Osteocyte (in vitro differentiated cells): ENCODE data around the gene ZNF462. TPM values are rescaled to one million over a fixed set of nuclear protein-coding genes. Genes with fewer than 3 reads are reported as not detected.
A peak's percentile ranks its signal among the peaks of the same experiment; 100 is the strongest.

Experiments used
- DNase-seq: peaks from one replicate; pipeline ENCODE4 v3.0.0; 2021; ENCODE audit warnings: mixed read lengths; ENCODE audit not compliant: unreplicated experiment; ENCODE audit errors: extremely low spot score
- H3K27ac Mint-ChIP-seq: one replicate; pipeline ENCODE4 v1.8.0; 2021; ENCODE audit warnings: mild to moderate bottlenecking, mixed read lengths; ENCODE audit not compliant: unreplicated experiment
- H3K27me3 Mint-ChIP-seq: one replicate; pipeline ENCODE4 v1.8.0; 2021; ENCODE audit warnings: mixed read lengths; ENCODE audit not compliant: unreplicated experiment
- H3K36me3 Mint-ChIP-seq: one replicate; pipeline ENCODE4 v1.8.0; 2021; ENCODE audit warnings: mixed read lengths; ENCODE audit not compliant: unreplicated experiment
- H3K4me1 Mint-ChIP-seq: one replicate; pipeline ENCODE4 v1.8.0; 2021; ENCODE audit warnings: mixed read lengths; ENCODE audit not compliant: unreplicated experiment
- H3K4me3 Mint-ChIP-seq: one replicate; pipeline ENCODE4 v1.8.0; 2021; ENCODE audit warnings: mild to moderate bottlenecking, moderate library complexity, mixed read lengths; ENCODE audit not compliant: unreplicated experiment
- H3K9me3 Mint-ChIP-seq: one replicate; pipeline ENCODE4 v1.8.0; 2021; ENCODE audit warnings: mixed read lengths; ENCODE audit not compliant: unreplicated experiment
- total RNA-seq: library from RNA; stranded (reverse); gene quantifications from 2 replicates; pipeline ENCODE4 v1.2.1, GENCODE V29; 2021
- TF ChIP-seq, protein P1 (sequence below): fragments of 200-600 bp; sonication (generic); IDR thresholded peaks from 2 replicates; pipeline ENCODE4 v1.5.0; 2021; ENCODE audit warnings: antibody characterized with exemption, mild to moderate bottlenecking, moderate library complexity

ZNF462 gene
- total RNA-seq, 1 donor from 2014 or later: 55.0 TPM

DNA sequence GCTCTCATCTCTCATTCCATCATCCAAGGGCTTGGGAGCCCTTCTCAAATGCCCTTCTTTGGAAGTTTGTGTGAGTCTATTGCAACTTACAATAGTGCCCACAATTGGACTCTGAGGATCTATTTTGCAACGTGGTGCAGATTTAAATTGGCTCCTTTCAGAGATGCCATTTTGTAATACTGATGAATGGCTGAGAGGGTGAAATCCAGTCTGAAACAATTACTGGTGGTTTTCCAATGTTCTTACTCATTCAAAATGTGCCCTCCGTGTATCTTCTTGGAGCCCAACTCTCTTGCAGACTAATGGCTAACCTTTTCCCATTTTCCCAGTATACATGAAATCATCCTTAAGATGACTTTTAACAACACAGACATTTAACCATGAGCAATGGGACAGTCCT, 6.1 kb downstream of the ZNF462 start:
- no peaks in the 10 kb centered on the region for H3K27me3 Mint-ChIP-seq
- TF ChIP-seq, protein P1, sequence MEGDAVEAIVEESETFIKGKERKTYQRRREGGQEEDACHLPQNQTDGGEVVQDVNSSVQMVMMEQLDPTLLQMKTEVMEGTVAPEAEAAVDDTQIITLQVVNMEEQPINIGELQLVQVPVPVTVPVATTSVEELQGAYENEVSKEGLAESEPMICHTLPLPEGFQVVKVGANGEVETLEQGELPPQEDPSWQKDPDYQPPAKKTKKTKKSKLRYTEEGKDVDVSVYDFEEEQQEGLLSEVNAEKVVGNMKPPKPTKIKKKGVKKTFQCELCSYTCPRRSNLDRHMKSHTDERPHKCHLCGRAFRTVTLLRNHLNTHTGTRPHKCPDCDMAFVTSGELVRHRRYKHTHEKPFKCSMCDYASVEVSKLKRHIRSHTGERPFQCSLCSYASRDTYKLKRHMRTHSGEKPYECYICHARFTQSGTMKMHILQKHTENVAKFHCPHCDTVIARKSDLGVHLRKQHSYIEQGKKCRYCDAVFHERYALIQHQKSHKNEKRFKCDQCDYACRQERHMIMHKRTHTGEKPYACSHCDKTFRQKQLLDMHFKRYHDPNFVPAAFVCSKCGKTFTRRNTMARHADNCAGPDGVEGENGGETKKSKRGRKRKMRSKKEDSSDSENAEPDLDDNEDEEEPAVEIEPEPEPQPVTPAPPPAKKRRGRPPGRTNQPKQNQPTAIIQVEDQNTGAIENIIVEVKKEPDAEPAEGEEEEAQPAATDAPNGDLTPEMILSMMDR: no peak
- no peaks in the 10 kb centered on the region for H3K36me3 Mint-ChIP-seq
- H3K9me3 Mint-ChIP-seq: no peaks in the 10 kb centered on the region
- H3K27ac Mint-ChIP-seq: peak overlapping the region; percentile 25
- no peak for DNase-seq
- H3K4me3 Mint-ChIP-seq: no peak overlapping the region
- peaks cover 66% of the 10 kb centered on the region for H3K4me1 Mint-ChIP-seq

DNA sequence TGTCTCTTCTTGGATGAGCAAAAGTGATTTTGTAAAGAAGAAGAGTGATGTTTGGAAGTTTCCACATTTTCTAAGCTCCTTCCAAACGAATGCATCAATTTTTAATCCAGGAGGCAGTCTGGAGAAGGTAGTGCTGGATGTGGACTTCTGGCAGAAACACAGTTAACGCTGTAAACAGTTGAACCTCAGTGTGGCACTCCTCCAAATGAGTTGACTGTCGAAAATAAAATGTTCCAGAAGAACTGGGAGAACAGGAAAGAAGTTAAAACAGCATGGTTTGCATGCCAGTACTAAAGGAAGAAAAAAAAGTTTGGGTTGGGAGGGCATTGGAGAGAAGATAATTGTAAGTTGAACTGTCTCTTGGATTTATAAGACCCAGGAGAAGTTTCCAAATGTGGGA, 6.5 kb downstream of the ZNF462 start:
- DNase-seq: no peak
- Mint-ChIP-seq H3K4me3 (no peak overlapping the region), H3K36me3 (no peaks in the 10 kb centered on the region), H3K27me3 (no peaks in the 10 kb centered on the region), H3K27ac (peak overlapping the region; percentile 20), H3K9me3 (no peaks in the 10 kb centered on the region), H3K4me1 (peaks cover 69% of the 10 kb centered on the region)
- TF ChIP-seq, protein P1: no peak

DNA sequence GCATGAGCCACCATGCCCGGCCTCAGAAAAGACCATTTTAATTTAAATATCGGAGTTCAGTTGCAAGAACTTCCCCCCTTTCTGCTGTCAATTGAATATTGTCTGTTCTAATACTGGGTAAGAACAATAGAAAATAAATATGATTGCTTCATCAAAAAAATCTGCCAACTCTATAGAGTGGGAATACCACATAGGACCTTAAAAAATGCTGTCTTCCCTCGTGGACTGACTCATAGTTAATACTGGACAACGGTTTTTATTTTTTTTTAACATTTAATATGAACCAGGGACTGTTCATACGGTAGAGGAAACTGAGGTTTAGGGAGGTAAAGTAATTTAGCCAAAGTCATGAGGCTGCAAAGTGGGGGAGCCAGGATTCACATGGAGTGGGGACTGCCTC, 9.7 kb downstream of the ZNF462 start:
- Mint-ChIP-seq H3K27ac (no peak overlapping the region), H3K4me3 (no peak overlapping the region), H3K4me1 (peaks cover 58% of the 10 kb centered on the region), H3K9me3 (no peaks in the 10 kb centered on the region), H3K36me3 (peaks cover 2% of the 10 kb centered on the region), H3K27me3 (no peaks in the 10 kb centered on the region)
- TF ChIP-seq, protein P1: no peak
- DNase-seq: no peak

DNA sequence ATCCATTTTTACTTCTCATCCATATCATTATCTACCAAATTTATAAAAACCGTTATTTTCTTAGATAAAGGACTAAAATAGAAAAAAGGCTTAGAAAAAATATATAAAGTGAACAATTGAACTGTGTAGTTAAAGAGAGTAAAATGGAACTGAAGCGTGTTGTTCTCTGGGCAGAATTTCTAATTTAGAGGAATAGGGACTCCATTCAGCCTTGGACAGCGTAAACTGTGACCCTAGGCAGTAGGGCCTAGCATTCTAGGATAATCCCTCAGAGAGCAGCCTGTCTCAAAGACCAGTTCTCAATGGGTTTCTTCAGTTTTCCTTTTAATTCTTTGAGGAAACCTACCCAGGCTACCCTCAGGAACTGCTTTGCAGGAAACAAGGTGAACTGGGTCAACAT, 11.1 kb downstream of the ZNF462 start:
- Mint-ChIP-seq H3K36me3 (peaks cover 2% of the 10 kb centered on the region), H3K27me3 (no peaks in the 10 kb centered on the region), H3K9me3 (no peaks in the 10 kb centered on the region), H3K4me1 (peaks cover 57% of the 10 kb centered on the region), H3K4me3 (no peak overlapping the region), H3K27ac (no peak overlapping the region)
- DNase-seq: no peak
- TF ChIP-seq, protein P1: no peak

DNA sequence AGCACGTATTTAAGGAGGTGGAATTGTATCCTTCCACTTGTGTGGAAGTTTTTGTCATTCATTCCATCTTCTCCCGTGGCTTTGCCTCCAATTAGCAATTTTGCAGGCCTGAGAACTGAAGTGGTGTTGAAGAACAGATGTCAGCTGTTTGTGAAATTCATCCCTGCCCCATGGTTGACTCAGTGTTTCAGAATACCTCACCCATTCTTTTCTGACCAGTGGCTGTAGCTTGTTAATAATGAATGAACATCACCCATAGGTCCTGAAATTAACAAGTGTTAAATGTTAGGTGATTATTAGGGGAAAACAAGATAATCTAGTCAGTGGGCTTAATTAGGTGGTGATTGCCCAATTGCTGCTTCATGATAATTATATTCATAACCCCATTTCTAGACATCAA, 11.7 kb downstream of the ZNF462 start:
- TF ChIP-seq, protein P1: no peak
- no peak overlapping the region for H3K4me3 Mint-ChIP-seq
- H3K9me3 Mint-ChIP-seq: no peaks in the 10 kb centered on the region
- H3K27ac Mint-ChIP-seq: no peak overlapping the region
- H3K36me3 Mint-ChIP-seq: peaks cover 2% of the 10 kb centered on the region
- peaks cover 57% of the 10 kb centered on the region for H3K4me1 Mint-ChIP-seq
- H3K27me3 Mint-ChIP-seq: no peaks in the 10 kb centered on the region
- DNase-seq: no peak
